ENCODE measurements around the gene GOLT1A. TPM values are rescaled to one million over a fixed set of nuclear protein-coding genes. Genes with fewer than 3 reads are reported as not detected.

GOLT1A gene
- total RNA-seq, 1 donor from 2014 or later: 0.50 TPM

DNA sequence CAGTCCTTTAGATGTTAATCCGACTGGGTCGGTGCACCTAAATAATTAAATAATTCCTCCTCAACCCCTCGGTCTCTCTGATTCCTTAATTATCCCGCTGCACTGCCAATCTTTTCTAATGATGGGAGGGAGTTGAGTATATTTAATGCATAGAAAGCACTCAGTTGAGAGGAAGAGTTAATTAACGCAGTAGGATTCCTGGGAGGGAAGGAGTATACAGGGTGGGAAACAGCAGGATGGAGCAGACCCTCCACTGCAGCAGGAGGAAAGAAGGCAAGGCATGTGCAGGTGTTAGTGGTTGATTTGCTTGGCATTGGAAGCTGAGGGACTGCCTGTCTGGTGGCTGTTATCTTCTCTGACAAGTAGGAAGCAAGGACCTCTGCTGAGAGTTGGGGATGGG, 37.7 kb downstream of the GOLT1A start:
- H3K27me3 Mint-ChIP-seq (ENCODE audit: low read depth, unreplicated experiment): peaks cover 15% of the 10 kb centered on the region
- H3K27me3 ChIP-seq (ENCODE audit: insufficient read depth, low read length): no peaks in the 10 kb centered on the region
- H3K27ac ChIP-seq (ENCODE audit: low read depth, low read length): no peak overlapping the region
- H3K4me3 ChIP-seq (ENCODE audit: insufficient read depth, low read depth, low read length): no peak overlapping the region
- FAIRE-seq: no peak
- H3K79me2 ChIP-seq (ENCODE audit: insufficient read depth, low read length): no peaks in the 10 kb centered on the region
- H3K9me3 Mint-ChIP-seq (ENCODE audit: unreplicated experiment): peaks cover 4% of the 10 kb centered on the region
- H3K9ac ChIP-seq (ENCODE audit: low read length): no peak overlapping the region
- no peak overlapping the region for H3K4me3 Mint-ChIP-seq (ENCODE audit: unreplicated experiment)
- H4K20me1 ChIP-seq (ENCODE audit: insufficient read depth, low read length): no peaks in the 10 kb centered on the region
- H2AFZ ChIP-seq (ENCODE audit: low read depth, low read length): no peak overlapping the region
- no peaks in the 10 kb centered on the region for H3K4me1 Mint-ChIP-seq (ENCODE audit: low read depth, unreplicated experiment)
- no peaks in the 10 kb centered on the region for H3K9me3 ChIP-seq (ENCODE audit: insufficient read depth, low read depth, low read length)
- no peak overlapping the region for H3K4me2 ChIP-seq (ENCODE audit: low read length)
- H3K36me3 ChIP-seq (ENCODE audit: insufficient read depth, low read length): no peaks in the 10 kb centered on the region
- DNase-seq (ENCODE audit: low read depth): no peak
- no peak for TF ChIP-seq EZH2 (IDR thresholded peaks at IDR 0.05; ENCODE audit: insufficient read depth, low read length)
- TF ChIP-seq, protein P1, sequence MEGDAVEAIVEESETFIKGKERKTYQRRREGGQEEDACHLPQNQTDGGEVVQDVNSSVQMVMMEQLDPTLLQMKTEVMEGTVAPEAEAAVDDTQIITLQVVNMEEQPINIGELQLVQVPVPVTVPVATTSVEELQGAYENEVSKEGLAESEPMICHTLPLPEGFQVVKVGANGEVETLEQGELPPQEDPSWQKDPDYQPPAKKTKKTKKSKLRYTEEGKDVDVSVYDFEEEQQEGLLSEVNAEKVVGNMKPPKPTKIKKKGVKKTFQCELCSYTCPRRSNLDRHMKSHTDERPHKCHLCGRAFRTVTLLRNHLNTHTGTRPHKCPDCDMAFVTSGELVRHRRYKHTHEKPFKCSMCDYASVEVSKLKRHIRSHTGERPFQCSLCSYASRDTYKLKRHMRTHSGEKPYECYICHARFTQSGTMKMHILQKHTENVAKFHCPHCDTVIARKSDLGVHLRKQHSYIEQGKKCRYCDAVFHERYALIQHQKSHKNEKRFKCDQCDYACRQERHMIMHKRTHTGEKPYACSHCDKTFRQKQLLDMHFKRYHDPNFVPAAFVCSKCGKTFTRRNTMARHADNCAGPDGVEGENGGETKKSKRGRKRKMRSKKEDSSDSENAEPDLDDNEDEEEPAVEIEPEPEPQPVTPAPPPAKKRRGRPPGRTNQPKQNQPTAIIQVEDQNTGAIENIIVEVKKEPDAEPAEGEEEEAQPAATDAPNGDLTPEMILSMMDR (IDR thresholded peaks at IDR 0.05; ENCODE audit: insufficient read depth, low read depth, low read length): no peak
- H3K4me1 ChIP-seq (ENCODE audit: insufficient read depth, low read length): peaks cover 13% of the 10 kb centered on the region
- H3K36me3 Mint-ChIP-seq (ENCODE audit: low read depth, unreplicated experiment): no peaks in the 10 kb centered on the region
- no peak overlapping the region for H3K27ac Mint-ChIP-seq (ENCODE audit: unreplicated experiment)

DNA sequence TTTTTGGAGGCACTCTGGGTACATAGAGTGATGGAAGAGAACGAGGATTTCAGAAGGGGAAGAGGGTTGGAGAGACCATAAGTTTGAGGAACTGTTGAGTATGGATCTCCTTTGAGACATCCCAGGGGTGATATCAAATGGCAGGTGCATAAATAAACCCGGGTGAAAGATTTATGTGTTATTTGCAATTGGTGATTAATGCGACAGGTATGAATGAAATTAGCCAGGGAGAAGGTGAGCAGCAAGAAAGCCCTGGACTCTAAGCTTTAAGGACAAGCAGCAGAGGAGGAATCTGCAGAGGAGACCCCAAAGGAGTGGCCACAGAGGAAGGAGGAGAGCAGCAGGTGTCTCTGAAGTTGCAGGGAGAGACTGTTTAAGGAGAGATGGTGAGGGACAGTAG, 38.8 kb downstream of the GOLT1A start:
- peaks cover 4% of the 10 kb centered on the region for H3K9me3 Mint-ChIP-seq (ENCODE audit: unreplicated experiment)

DNA sequence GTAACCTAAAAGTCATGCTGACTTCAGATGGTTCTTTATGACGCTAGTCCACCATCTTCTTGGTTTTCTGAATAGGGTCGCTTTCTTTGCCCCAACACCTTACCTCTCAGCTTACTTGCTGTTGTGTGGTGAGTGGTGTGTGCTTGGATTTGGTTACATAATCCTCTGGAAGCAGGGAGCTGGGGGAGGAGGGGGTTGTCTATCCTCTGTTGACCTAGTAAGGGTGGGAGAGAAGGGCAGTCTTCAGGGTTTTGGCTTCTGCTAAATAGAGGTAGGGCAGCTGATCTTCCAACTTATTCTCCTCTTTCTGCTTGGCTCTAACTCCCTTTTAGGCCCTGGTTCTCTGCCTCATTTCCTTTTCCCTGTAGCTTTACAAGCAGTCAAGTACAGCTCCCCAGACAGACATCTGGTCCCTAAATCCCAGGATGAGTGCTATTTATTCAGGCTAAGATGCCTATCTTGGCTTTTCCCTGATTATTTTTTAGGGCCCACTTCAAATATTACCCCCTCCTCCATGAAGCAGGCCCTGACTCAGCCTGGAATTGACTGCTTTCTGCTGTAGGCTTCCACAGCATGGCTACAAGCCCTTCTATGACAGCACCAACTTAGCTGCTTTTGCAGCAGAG, 41.3 kb downstream of the GOLT1A start:
- peak overlapping the region; percentile 17 for H3K27ac ChIP-seq (ENCODE audit: low read depth, low read length)
- FAIRE-seq (no peak), DNase-seq (ENCODE audit: low read depth) (no peak)
- peaks cover 10% of the 10 kb centered on the region for H3K9me3 ChIP-seq (ENCODE audit: insufficient read depth, low read depth, low read length)
- H3K4me3 Mint-ChIP-seq (ENCODE audit: unreplicated experiment): no peak overlapping the region
- TF ChIP-seq, protein P1 (IDR thresholded peaks at IDR 0.05; ENCODE audit: insufficient read depth, low read depth, low read length): no peak
- TF ChIP-seq EZH2 (IDR thresholded peaks at IDR 0.05; ENCODE audit: insufficient read depth, low read length): no peak
- H2AFZ ChIP-seq (ENCODE audit: low read depth, low read length): no peak overlapping the region
- H3K9me3 Mint-ChIP-seq (ENCODE audit: unreplicated experiment): peaks cover 6% of the 10 kb centered on the region
- H3K4me3 ChIP-seq (ENCODE audit: insufficient read depth, low read depth, low read length): no peak overlapping the region
- no peak overlapping the region for H3K9ac ChIP-seq (ENCODE audit: low read length)
- H3K36me3 ChIP-seq (ENCODE audit: insufficient read depth, low read length): no peaks in the 10 kb centered on the region
- H3K36me3 Mint-ChIP-seq (ENCODE audit: low read depth, unreplicated experiment): no peaks in the 10 kb centered on the region
- no peaks in the 10 kb centered on the region for H3K4me1 Mint-ChIP-seq (ENCODE audit: low read depth, unreplicated experiment)
- no peak overlapping the region for H3K4me2 ChIP-seq (ENCODE audit: low read length)
- H3K27ac Mint-ChIP-seq (ENCODE audit: unreplicated experiment): no peak overlapping the region
- H3K27me3 Mint-ChIP-seq (ENCODE audit: low read depth, unreplicated experiment): peaks cover 4% of the 10 kb centered on the region
- H3K27me3 ChIP-seq (ENCODE audit: insufficient read depth, low read length): no peaks in the 10 kb centered on the region
- H3K4me1 ChIP-seq (ENCODE audit: insufficient read depth, low read length): peaks cover 13% of the 10 kb centered on the region
- no peaks in the 10 kb centered on the region for H4K20me1 ChIP-seq (ENCODE audit: insufficient read depth, low read length)
- no peaks in the 10 kb centered on the region for H3K79me2 ChIP-seq (ENCODE audit: insufficient read depth, low read length)

More for the DNA sequence above, 38.8 kb downstream of the GOLT1A start:
- TF ChIP-seq, protein P1 (IDR thresholded peaks at IDR 0.05; ENCODE audit: insufficient read depth, low read depth, low read length): no peak
- TF ChIP-seq EZH2 (IDR thresholded peaks at IDR 0.05; ENCODE audit: insufficient read depth, low read length): no peak
- H3K27ac ChIP-seq (ENCODE audit: low read depth, low read length): no peak overlapping the region
- Mint-ChIP-seq H3K27me3 (ENCODE audit: low read depth, unreplicated experiment) (peaks cover 4% of the 10 kb centered on the region), H3K4me1 (ENCODE audit: low read depth, unreplicated experiment) (no peaks in the 10 kb centered on the region), H3K36me3 (ENCODE audit: low read depth, unreplicated experiment) (no peaks in the 10 kb centered on the region), H3K27ac (ENCODE audit: unreplicated experiment) (no peak overlapping the region), H3K4me3 (ENCODE audit: unreplicated experiment) (no peak overlapping the region)
- no peak overlapping the region for H3K9ac ChIP-seq (ENCODE audit: low read length)
- no peak for FAIRE-seq
- no peaks in the 10 kb centered on the region for H3K27me3 ChIP-seq (ENCODE audit: insufficient read depth, low read length)
- no peak for DNase-seq (ENCODE audit: low read depth)
- H3K4me2 ChIP-seq (ENCODE audit: low read length): no peak overlapping the region
- H3K4me1 ChIP-seq (ENCODE audit: insufficient read depth, low read length): peaks cover 13% of the 10 kb centered on the region
- no peak overlapping the region for H3K4me3 ChIP-seq (ENCODE audit: insufficient read depth, low read depth, low read length)
- no peaks in the 10 kb centered on the region for H4K20me1 ChIP-seq (ENCODE audit: insufficient read depth, low read length)
- H2AFZ ChIP-seq (ENCODE audit: low read depth, low read length): no peak overlapping the region
- H3K79me2 ChIP-seq (ENCODE audit: insufficient read depth, low read length): no peaks in the 10 kb centered on the region
- H3K36me3 ChIP-seq (ENCODE audit: insufficient read depth, low read length): no peaks in the 10 kb centered on the region
- H3K9me3 ChIP-seq (ENCODE audit: insufficient read depth, low read depth, low read length): peaks cover 5% of the 10 kb centered on the region

Data from astrocyte (in vitro differentiated cells and primary cell).